MCF 10A (cell line): Measurements from ENCODE around the gene CLPTM1. TPM values are rescaled to one million over a fixed set of nuclear protein-coding genes. Genes with fewer than 3 reads are reported as not detected.
A peak's percentile ranks its signal among the peaks of the same experiment; 100 is the strongest.

Source experiments
- BruUV-seq: library from RNA; stranded (reverse); fragments of 400-500 nt; replicated peaks from 2 replicates; lab custom pipeline; 2021; lab: Mats Ljungman, UMichigan
- CTCF ChIA-PET: fragments of 300-600 bp; sonication (Branson Sonifier 250); formaldehyde crosslinking; extraction: SDS; loops from one replicate; lab custom pipeline; 2021; ENCODE audit warnings: antibody characterized with exemption, inconsistent platforms; lab: Yijun Ruan, JAX
- POLR2A ChIA-PET: fragments of 300-600, 350-650 bp; sonication (Branson Sonifier 250); formaldehyde crosslinking; extraction: SDS; loops from one replicate; lab custom pipeline; 2020; ENCODE audit warnings: antibody characterized with exemption, inconsistent platforms; lab: Yijun Ruan, JAX
- DNase-seq: peaks from one replicate; pipeline ENCODE4 v3.0.0-alpha.2; 2018; ENCODE audit not compliant: unreplicated experiment
- H3K27ac Mint-ChIP-seq: one replicate; pipeline ENCODE4 v1.8.0; 2022; ENCODE audit warnings: mild to moderate bottlenecking, low read depth, mixed read lengths; ENCODE audit not compliant: unreplicated experiment
- H3K27me3 Mint-ChIP-seq: one replicate; pipeline ENCODE4 v1.8.0; 2022; ENCODE audit warnings: mixed read lengths; ENCODE audit not compliant: insufficient read depth, unreplicated experiment
- H3K36me3 Mint-ChIP-seq: one replicate; pipeline ENCODE4 v1.8.0; 2022; ENCODE audit warnings: mild to moderate bottlenecking, moderate library complexity, mixed read lengths; ENCODE audit not compliant: insufficient read depth, unreplicated experiment
- H3K4me1 Mint-ChIP-seq: one replicate; pipeline ENCODE4 v1.8.0; 2022; ENCODE audit warnings: mixed read lengths; ENCODE audit not compliant: insufficient read depth, unreplicated experiment
- H3K4me3 Mint-ChIP-seq: one replicate; pipeline ENCODE4 v1.8.0; 2022; ENCODE audit warnings: mild to moderate bottlenecking, moderate library complexity, mixed read lengths; ENCODE audit not compliant: unreplicated experiment
- H3K9me3 Mint-ChIP-seq: one replicate; pipeline ENCODE4 v1.8.0; 2022; ENCODE audit warnings: mixed read lengths; ENCODE audit not compliant: unreplicated experiment
- CTCF ChIP-seq: fragments of 200-600 bp; IDR thresholded peaks from one replicate; pipeline ENCODE4 v1.8.0; 2022; ENCODE audit warnings: antibody characterized with exemption, mild to moderate bottlenecking; ENCODE audit not compliant: unreplicated experiment
- intact Hi-C: fragments of 100-400 bp; cut with micrococcal nuclease; formaldehyde crosslinking; loops from 2 replicates; pipeline ENCODE4 v1.14.1; 2022
- total RNA-seq: library from RNA; stranded (reverse); gene quantifications from 2 replicates; pipeline ENCODE4 v1.2.3, GENCODE V29; 2022

CLPTM1 gene
- total RNA-seq, 1 experiment from 2014 or later, result 101 TPM

GRCh38 chr19:45016388-45017314 is 61.5 kb downstream of the CLPTM1 start:
- H3K4me1 Mint-ChIP-seq, result peaks cover 9% of the 10 kb centered on the region
- intact Hi-C loops, result loop anchor here (1.0 kb wide), 1 partner anchor 43 kb away; no protein-coding TSS in a partner anchor
- peak; percentile 39 for TF ChIP-seq CTCF

GRCh38 chr19:45019187-45019586 is 64.0 kb downstream of the CLPTM1 start:
- intact Hi-C loops, result no loop called here
- ChIA-PET CTCF (interaction anchor here (1.1 kb wide), 1 partner anchor 9 kb away, joined by 4 read pairs; no protein-coding TSS in a partner anchor), POLR2A (interaction anchor here (2.2 kb wide), 1 partner anchor 20 kb away, joined by 9 read pairs; the partner anchor contains the start of gene CLASRP)
- H3K9me3 Mint-ChIP-seq, result no peaks in the 10 kb centered on the region
- peaks cover 9% of the 10 kb centered on the region for H3K4me1 Mint-ChIP-seq
- H3K27me3 Mint-ChIP-seq, result no peaks in the 10 kb centered on the region
- BruUV-seq, result no TSS peak
- no peak for TF ChIP-seq CTCF
- no peak overlapping the region for H3K4me3 Mint-ChIP-seq
- H3K27ac Mint-ChIP-seq, result no peak overlapping the region
- H3K36me3 Mint-ChIP-seq, result peaks cover 75% of the 10 kb centered on the region
- DNase-seq, result no peak

More at GRCh38 chr19:45016388-45017314, 61.5 kb downstream of the CLPTM1 start:
- H3K9me3 Mint-ChIP-seq, result no peaks in the 10 kb centered on the region
- no peak overlapping the region for H3K27ac Mint-ChIP-seq
- ChIA-PET CTCF (interaction anchor here (0.6 to 0.9 kb wide), 5 partner anchors 10 to 249 kb away, joined by 3 to 6 read pairs (median 4); no protein-coding TSS in a partner anchor), POLR2A (interaction anchor here (0.7 kb wide), 1 partner anchor 63 kb away, joined by 6 read pairs; no protein-coding TSS in a partner anchor)
- BruUV-seq, result no TSS peak
- DNase-seq, result peak; percentile 72
- H3K27me3 Mint-ChIP-seq, result no peaks in the 10 kb centered on the region
- H3K36me3 Mint-ChIP-seq, result peaks cover 78% of the 10 kb centered on the region
- H3K4me3 Mint-ChIP-seq, result no peak overlapping the region

GRCh38 chr19:45020071-45020470 is 64.9 kb downstream of the CLPTM1 start:
- no peak for DNase-seq
- BruUV-seq, result no TSS peak
- no peak for TF ChIP-seq CTCF
- H3K36me3 Mint-ChIP-seq, result peaks cover 71% of the 10 kb centered on the region
- no peak overlapping the region for H3K27ac Mint-ChIP-seq
- no peaks in the 10 kb centered on the region for H3K27me3 Mint-ChIP-seq
- ChIA-PET CTCF (interaction anchor here (1.1 kb wide), 1 partner anchor 8 kb away, joined by 4 read pairs; no protein-coding TSS in a partner anchor), POLR2A (interaction anchor here (2.2 kb wide), 1 partner anchor 19 kb away, joined by 9 read pairs; the partner anchor contains the start of gene CLASRP)
- peaks cover 9% of the 10 kb centered on the region for H3K4me1 Mint-ChIP-seq
- no peak overlapping the region for H3K4me3 Mint-ChIP-seq
- intact Hi-C loops, result no loop called here
- H3K9me3 Mint-ChIP-seq, result no peaks in the 10 kb centered on the region

- no TSS peak for BruUV-seq
- DNase-seq, result no peak
These were observed 66.8 kb downstream of the CLPTM1 start for GRCh38 chr19:45021971-45022370.

More at GRCh38 chr19:45021971-45022370, 66.8 kb downstream of the CLPTM1 start:
- Mint-ChIP-seq H3K4me1 (peaks cover 9% of the 10 kb centered on the region), H3K27me3 (no peaks in the 10 kb centered on the region), H3K4me3 (no peak overlapping the region), H3K36me3 (peaks cover 71% of the 10 kb centered on the region), H3K27ac (no peak overlapping the region), H3K9me3 (no peaks in the 10 kb centered on the region)
- ChIA-PET CTCF (interaction anchor here (0.6 to 0.8 kb wide), 2 partner anchors 11 to 15 kb away, joined by 3 read pairs; no protein-coding TSS in a partner anchor), POLR2A (no interaction called here)
- TF ChIP-seq CTCF, result no peak
- intact Hi-C loops, result no loop called here
